22Rv1 (cell line): ENCODE results near the gene MARF1.
"Not testable (repeated sequence)": the region's sequence is repeated elsewhere in the genome, so short reads cannot be mapped to it uniquely, and the experiment has no call there.

Source experiments
- H3K27ac ChIP-seq: fragments of 450-650 bp; 2 replicates; pipeline ENCODE4 v1.5.1; 2017
- CTCF ChIP-seq: fragments of 450-650 bp; IDR thresholded peaks from 2 replicates; pipeline ENCODE4 v1.5.1; 2017; ENCODE audit warnings: mild to moderate bottlenecking
- ZFX ChIP-seq: fragments of 450-650 bp; IDR thresholded peaks from 2 replicates; pipeline ENCODE4 v1.6.1; 2017; ENCODE audit warnings: antibody characterized with exemption, borderline replicate concordance

Gene MARF1

GRCh38 chr16:15607700-15608396 is 35.1 kb downstream of the MARF1 start:
- TF ChIP-seq ZFX (no peak), CTCF (no peak)
- H3K27ac ChIP-seq: no peak overlapping the region

- not testable (repeated sequence) for H3K27ac ChIP-seq
Observed at GRCh38 chr16:15607221-15607699, 35.7 kb downstream of the MARF1 start.

- no peak overlapping the region for H3K27ac ChIP-seq
Observed at GRCh38 chr16:15606518-15607220, 36.3 kb downstream of the MARF1 start.

GRCh38 chr16:15605839-15606517 is 37.0 kb downstream of the MARF1 start:
- TF ChIP-seq ZFX (no peak), CTCF (no peak)
- H3K27ac ChIP-seq: no peak overlapping the region

More at GRCh38 chr16:15606518-15607220, 36.3 kb downstream of the MARF1 start:
- TF ChIP-seq CTCF (no peak), ZFX (no peak)

- H3K27ac ChIP-seq: no peak overlapping the region
- no peak for TF ChIP-seq CTCF
- no peak for TF ChIP-seq ZFX
Observed at GRCh38 chr16:15604460-15605440, 38.2 kb downstream of the MARF1 start.

- TF ChIP-seq ZFX (no peak), CTCF (no peak)
- H3K27ac ChIP-seq: no peak overlapping the region
Observed at GRCh38 chr16:15602285-15603044, 40.5 kb downstream of the MARF1 start.
